Subcutaneous abdominal adipose tissue (tissue), 5 donors: Measurements from ENCODE around the gene PIPOX.

Experiments used
- H3K27ac ChIP-seq: one replicate; pipeline ENCODE4 v1.7.0; 2013; ENCODE audit warnings: low read depth, mild to moderate bottlenecking, inconsistent platforms, low read length, moderate library complexity
- H3K27me3 ChIP-seq, 5 donors: one replicate each; pipeline ENCODE4 v1.7.0; 2013; ENCODE audit warnings: low read length in 5 of 5, inconsistent platforms in 1 of 5; ENCODE audit not compliant: control insufficient read depth in 5 of 5, insufficient read depth in 4 of 5
- H3K36me3 ChIP-seq, 5 donors: one replicate each; pipeline ENCODE4 v1.7.0; 2013; ENCODE audit warnings: low read length in 5 of 5; ENCODE audit not compliant: control insufficient read depth in 5 of 5, insufficient read depth in 5 of 5
- H3K4me1 ChIP-seq, 5 donors: one replicate each; pipeline ENCODE4 v1.7.0; 2013; ENCODE audit warnings: low read length in 5 of 5, mild to moderate bottlenecking in 3 of 5, moderate library complexity in 1 of 5; ENCODE audit not compliant: control insufficient read depth in 5 of 5, insufficient read depth in 5 of 5
- H3K4me3 ChIP-seq, 5 donors: one replicate each; pipeline ENCODE4 v1.7.0; 2013; ENCODE audit warnings: low read length in 5 of 5, low read depth in 1 of 5
- H3K9ac ChIP-seq, 5 donors: one replicate each; pipeline ENCODE4 v1.7.0; 2013; ENCODE audit warnings: low read length in 5 of 5, mild to moderate bottlenecking in 4 of 5, moderate library complexity in 3 of 5
- H3K9me3 ChIP-seq, 5 donors: one replicate each; pipeline ENCODE4 v1.7.0; 2013; ENCODE audit warnings: low read length in 5 of 5; ENCODE audit not compliant: control insufficient read depth in 5 of 5
- donor health status: healthy.
- donor health status: healthy.
- donor health status: healthy.
- donor health status: healthy.
- donor health status: healthy.

PIPOX gene

GRCh38 chr17:29090108-29090507, 47.2 kb downstream of the PIPOX start:
- Histone ChIP-seq H3K4me3 (no peak overlapping the region), H3K27me3 (no peaks in the 10 kb centered on the region), H3K36me3 (peaks cover 0 to 95% (median 89%) of the 10 kb centered on the region in 5 donors), H3K27ac (no peak overlapping the region), H3K4me1 (no peaks in the 10 kb centered on the region), H3K9ac (no peak overlapping the region), H3K9me3 (no peaks in the 10 kb centered on the region)

GRCh38 chr17:29090750-29091605, 48.0 kb downstream of the PIPOX start:
- no peaks in the 10 kb centered on the region for H3K9me3 ChIP-seq
- no peak overlapping the region for H3K9ac ChIP-seq
- H3K36me3 ChIP-seq: peaks cover 0 to 95% (median 87%) of the 10 kb centered on the region in 5 donors
- no peak overlapping the region for H3K4me3 ChIP-seq
- H3K4me1 ChIP-seq: no peaks in the 10 kb centered on the region
- no peak overlapping the region for H3K27ac ChIP-seq
- no peaks in the 10 kb centered on the region for H3K27me3 ChIP-seq

GRCh38 chr17:29091606-29092289, 48.8 kb downstream of the PIPOX start:
- Histone ChIP-seq H3K27me3 (no peaks in the 10 kb centered on the region), H3K4me3 (no peak overlapping the region), H3K4me1 (no peaks in the 10 kb centered on the region), H3K36me3 (peaks cover 0 to 95% (median 87%) of the 10 kb centered on the region in 5 donors), H3K9ac (no peak overlapping the region), H3K27ac (no peak overlapping the region), H3K9me3 (no peaks in the 10 kb centered on the region)

GRCh38 chr17:29093090-29093871, 50.3 kb downstream of the PIPOX start:
- no peak overlapping the region for H3K4me3 ChIP-seq
- H3K9me3 ChIP-seq: no peaks in the 10 kb centered on the region
- no peak overlapping the region for H3K9ac ChIP-seq
- H3K36me3 ChIP-seq: peaks cover 0 to 98% (median 91%) of the 10 kb centered on the region in 5 donors
- H3K27me3 ChIP-seq: no peaks in the 10 kb centered on the region
- no peaks in the 10 kb centered on the region for H3K4me1 ChIP-seq
- no peak overlapping the region for H3K27ac ChIP-seq

- Histone ChIP-seq H3K4me1 (no peaks in the 10 kb centered on the region), H3K4me3 (no peak overlapping the region), H3K27me3 (no peaks in the 10 kb centered on the region), H3K27ac (no peak overlapping the region), H3K36me3 (peaks cover 0 to 99% (median 95%) of the 10 kb centered on the region in 5 donors), H3K9me3 (no peaks in the 10 kb centered on the region), H3K9ac (no peak overlapping the region)
Observed at GRCh38 chr17:29094101-29094708, 51.3 kb downstream of the PIPOX start.

GRCh38 chr17:29095439-29095838, 52.5 kb downstream of the PIPOX start:
- H3K9ac ChIP-seq: no peak overlapping the region

GRCh38 chr17:29096094-29096493, 53.2 kb downstream of the PIPOX start:
- no peak overlapping the region for H3K27ac ChIP-seq
- no peaks in the 10 kb centered on the region for H3K27me3 ChIP-seq

More at GRCh38 chr17:29095439-29095838, 52.5 kb downstream of the PIPOX start:
- Histone ChIP-seq H3K4me1 (no peaks in the 10 kb centered on the region), H3K4me3 (no peak overlapping the region), H3K27ac (no peak overlapping the region), H3K27me3 (no peaks in the 10 kb centered on the region), H3K9me3 (no peaks in the 10 kb centered on the region), H3K36me3 (peaks cover 0 to 99% (median 91%) of the 10 kb centered on the region in 5 donors)

GRCh38 chr17:29099527-29099926, 56.6 kb downstream of the PIPOX start:
- H3K27me3 ChIP-seq: no peaks in the 10 kb centered on the region
- H3K4me1 ChIP-seq: no peaks in the 10 kb centered on the region
- no peak overlapping the region for H3K27ac ChIP-seq
- no peak overlapping the region for H3K9ac ChIP-seq
- H3K9me3 ChIP-seq: no peaks in the 10 kb centered on the region
- H3K4me3 ChIP-seq: no peak overlapping the region
- peaks cover 0 to 97% (median 75%) of the 10 kb centered on the region in 5 donors for H3K36me3 ChIP-seq

More at GRCh38 chr17:29096094-29096493, 53.2 kb downstream of the PIPOX start:
- H3K36me3 ChIP-seq: peaks cover 0 to 97% (median 88%) of the 10 kb centered on the region in 5 donors
- no peaks in the 10 kb centered on the region for H3K9me3 ChIP-seq
- H3K4me1 ChIP-seq: no peaks in the 10 kb centered on the region
- no peak overlapping the region for H3K9ac ChIP-seq
- H3K4me3 ChIP-seq: no peak overlapping the region

- Histone ChIP-seq H3K9ac (no peak overlapping the region), H3K27ac (no peak overlapping the region), H3K36me3 (peaks cover 0 to 95% (median 72%) of the 10 kb centered on the region in 5 donors), H3K27me3 (no peaks in the 10 kb centered on the region), H3K4me3 (no peak overlapping the region), H3K9me3 (no peaks in the 10 kb centered on the region), H3K4me1 (no peaks in the 10 kb centered on the region)
Observed at GRCh38 chr17:29100296-29100695, 57.4 kb downstream of the PIPOX start.
